CMK (cell line): Measurements from ENCODE around the gene HUWE1.

Experiments
- DNase-seq: peaks from one replicate; pipeline ENCODE4 v3.0.0-alpha.2; 2010; ENCODE audit warnings: low read depth

The HUWE1 gene

GRCh38 chrX:53684415-53685192 is 1.9 kb downstream of the HUWE1 start:
- no peak for DNase-seq

GRCh38 chrX:53683556-53684414 is 2.7 kb downstream of the HUWE1 start:
- DNase-seq = peak; percentile 95

- no peak for DNase-seq
These were observed 3.5 kb downstream of the HUWE1 start for GRCh38 chrX:53682885-53683555.

DNA sequence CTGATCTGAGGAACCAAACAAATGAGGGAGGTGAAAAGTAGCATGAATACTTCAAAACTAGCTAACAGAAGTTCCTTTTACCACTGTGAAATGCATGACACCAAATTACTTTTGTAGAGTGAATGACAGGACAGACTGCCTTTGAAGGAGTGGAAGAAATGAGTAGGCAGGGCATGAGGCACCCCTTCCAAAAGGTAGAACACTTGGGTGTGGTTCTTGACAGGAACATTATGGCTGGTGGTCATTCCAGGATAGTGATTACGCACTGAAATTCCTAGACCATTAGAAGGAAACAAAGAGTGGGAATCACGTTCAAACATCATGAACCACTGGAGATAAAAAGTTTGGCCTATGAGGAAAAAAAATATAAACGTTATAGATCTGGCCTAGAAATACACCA is 4.9 kb downstream of the HUWE1 start:
- no peak for DNase-seq

DNA sequence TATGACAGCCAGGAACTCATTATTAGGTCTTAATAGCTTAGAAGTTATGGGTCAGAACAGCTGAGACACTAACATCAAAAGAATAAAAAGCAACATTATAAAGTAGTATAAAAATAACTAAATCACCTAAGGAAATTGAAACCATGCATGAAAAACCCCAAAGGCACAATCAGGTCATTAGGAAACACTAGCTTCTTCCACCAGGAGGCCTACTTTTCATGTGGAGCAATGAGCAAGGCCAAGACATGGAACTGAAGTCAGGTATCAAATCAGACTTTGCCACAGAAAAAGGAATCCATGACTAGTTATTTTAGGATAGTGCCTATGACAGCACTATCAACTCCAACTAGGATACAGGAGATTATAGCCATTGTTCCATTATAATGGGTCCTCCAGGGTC is 7.9 kb downstream of the HUWE1 start:
- no peak for DNase-seq

DNA sequence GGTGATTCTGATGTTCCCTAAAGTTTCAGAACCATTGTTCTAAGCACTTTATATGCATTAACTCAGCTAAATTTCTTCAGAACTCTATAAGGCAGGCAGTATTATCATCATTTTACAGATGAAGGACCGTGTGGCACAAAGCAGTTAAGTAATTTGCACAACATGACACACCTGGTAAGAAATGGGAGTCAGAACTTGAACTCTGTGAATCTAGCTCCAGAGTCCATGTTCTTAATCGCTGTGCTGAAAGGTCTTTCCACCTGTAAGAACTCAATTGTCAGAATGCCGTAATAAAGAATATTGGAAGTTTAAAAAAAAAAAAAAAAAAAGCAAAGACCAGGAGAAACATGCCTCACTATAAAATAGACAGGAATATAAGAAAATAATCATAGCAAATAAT is 9.2 kb downstream of the HUWE1 start:
- no peak for DNase-seq

DNA sequence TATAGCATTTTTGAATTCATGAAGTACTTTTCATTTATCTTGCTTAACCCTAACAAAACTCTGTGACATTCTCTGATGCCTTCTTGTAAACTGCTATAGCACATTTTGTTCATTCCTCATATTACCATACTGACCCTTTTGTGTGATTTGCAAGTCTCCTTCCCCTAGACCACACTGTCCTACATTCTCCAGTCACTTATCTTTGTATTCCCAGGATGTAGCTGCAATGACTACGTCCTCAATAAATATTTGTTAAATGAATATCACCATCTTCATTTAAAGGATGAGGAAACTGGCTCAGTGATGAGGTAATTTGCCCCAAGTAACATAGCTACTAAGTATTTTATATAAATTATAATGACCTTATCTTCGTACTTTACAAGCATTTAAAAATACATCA is 11.9 kb downstream of the HUWE1 start:
- DNase-seq = no peak

GRCh38 chrX:53669258-53669657 is 17.3 kb downstream of the HUWE1 start:
- DNase-seq = no peak

DNA sequence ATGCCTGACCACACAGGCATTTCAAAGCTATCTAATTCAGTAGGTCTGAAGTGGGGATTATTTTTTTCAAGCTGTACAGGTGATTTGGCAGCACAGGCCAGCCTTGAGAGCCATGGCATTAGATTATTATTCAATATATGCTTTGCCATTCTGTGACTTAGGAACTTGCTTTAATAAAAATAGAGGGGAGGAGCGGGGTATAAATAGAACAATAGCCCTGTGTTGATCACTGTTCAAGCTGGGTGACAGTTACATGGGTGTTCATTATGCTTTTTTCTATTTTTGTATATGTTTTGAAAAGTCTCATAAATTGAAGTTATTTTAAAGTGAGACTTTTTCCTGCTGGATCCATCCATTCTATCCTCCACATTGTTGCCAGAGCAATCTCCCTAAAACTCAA is 20.3 kb downstream of the HUWE1 start:
- DNase-seq = no peak

GRCh38 chrX:53660004-53660403 is 26.5 kb downstream of the HUWE1 start:
- no peak for DNase-seq

DNA sequence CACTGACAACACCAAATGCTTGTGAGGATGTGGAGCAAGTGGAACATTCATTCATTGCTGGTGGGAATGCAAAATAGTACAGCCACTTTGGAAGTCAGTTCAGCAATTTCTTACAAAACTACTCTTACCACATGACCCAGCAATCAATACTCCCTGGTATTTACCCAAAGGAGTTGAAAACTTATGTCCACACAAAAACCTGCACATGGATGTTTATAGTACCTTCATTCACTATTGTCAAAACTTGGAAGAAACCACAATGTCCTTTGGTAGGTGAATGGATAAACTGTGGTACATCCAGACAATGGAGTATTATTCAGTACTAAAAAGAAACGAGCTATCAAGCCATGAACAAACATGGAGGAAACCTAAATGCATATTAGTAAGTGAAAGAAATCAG is 27.5 kb downstream of the HUWE1 start:
- DNase-seq = no peak

GRCh38 chrX:53656845-53657244 is 29.7 kb downstream of the HUWE1 start:
- no peak for DNase-seq

- DNase-seq = no peak
These were observed 32.1 kb downstream of the HUWE1 start for GRCh38 chrX:53654376-53654775.

DNA sequence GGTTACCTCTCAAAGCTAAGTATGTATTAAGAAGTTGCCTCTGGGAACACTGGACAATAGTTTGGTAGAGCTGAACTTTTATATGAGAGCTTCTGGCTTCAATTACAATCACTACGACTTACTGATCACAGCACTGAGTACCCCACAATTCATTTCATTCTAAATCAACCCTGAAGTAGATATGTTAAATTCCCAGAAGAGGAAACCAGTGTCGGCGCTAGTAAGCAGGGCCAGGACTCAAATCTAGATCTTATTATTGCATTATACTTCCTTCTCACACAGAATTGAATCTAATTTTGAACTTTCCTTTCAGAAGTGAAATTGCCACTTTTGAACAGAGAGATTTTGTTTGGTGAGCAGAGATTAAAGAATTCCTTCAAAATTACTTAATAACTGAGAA is 41.8 kb downstream of the HUWE1 start:
- no peak for DNase-seq

- DNase-seq = no peak
These were observed 44.2 kb downstream of the HUWE1 start for GRCh38 chrX:53642337-53642736.

DNA sequence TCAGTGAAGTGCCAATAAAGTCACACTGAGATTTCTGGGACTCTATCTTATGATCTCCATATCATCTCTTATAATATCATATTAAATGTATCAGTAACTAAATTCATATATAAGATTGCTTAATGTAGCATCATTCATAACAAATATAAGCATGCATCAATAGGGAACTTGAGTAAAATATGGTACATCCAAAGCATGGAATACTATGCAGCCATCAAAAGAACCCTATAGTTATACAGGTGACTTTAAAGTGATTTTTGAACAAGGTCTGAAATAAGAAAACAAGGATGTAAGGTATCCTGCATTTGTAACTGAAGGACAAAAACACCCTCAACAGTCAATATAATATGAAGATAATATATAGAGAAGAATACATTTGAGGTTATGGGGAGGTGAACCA is 47.3 kb downstream of the HUWE1 start:
- DNase-seq = no peak

GRCh38 chrX:53637479-53637878 is 49.0 kb downstream of the HUWE1 start:
- no peak for DNase-seq

DNA sequence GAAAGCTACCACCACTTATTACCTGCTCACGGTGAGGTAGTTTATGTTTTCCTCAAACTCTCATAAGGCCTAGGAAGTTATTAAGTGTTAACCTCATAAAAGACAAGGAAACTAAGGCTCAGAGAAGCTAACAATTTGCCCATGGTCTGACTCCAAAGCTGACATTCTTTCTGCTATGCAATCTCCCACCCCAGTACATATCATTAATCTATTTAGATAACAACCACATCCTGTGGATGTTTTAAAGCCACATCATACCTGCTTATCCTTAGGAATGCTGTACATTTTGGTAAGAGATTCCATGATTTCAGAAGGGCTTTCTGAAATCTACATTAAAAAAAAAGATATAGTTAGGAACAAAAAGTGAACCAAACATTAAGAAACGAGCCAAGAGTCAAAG is 55.4 kb downstream of the HUWE1 start:
- no peak for DNase-seq

GRCh38 chrX:53630261-53630660 is 56.3 kb downstream of the HUWE1 start:
- DNase-seq = no peak

DNA sequence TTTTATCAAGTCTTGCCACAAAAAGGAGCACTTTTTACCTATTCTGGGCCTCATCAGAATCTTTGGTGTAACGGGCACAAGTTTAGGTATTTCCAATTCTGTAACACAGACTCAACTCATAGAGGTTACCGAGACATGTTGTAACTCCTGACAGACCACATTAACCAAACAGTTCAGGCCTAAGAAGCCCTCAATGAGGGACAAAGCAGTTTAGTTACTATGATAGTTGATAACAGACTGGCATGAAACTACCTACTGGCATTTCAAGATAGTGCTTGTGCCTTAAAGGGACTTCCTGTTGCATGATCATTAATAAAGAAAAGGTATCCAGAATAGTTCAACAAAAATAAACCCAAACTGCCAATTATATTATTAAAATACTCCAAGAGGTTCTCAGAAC is 64.1 kb downstream of the HUWE1 start:
- no peak for DNase-seq

- no peak for DNase-seq
These were observed 65.0 kb downstream of the HUWE1 start for GRCh38 chrX:53621418-53621986.

DNA sequence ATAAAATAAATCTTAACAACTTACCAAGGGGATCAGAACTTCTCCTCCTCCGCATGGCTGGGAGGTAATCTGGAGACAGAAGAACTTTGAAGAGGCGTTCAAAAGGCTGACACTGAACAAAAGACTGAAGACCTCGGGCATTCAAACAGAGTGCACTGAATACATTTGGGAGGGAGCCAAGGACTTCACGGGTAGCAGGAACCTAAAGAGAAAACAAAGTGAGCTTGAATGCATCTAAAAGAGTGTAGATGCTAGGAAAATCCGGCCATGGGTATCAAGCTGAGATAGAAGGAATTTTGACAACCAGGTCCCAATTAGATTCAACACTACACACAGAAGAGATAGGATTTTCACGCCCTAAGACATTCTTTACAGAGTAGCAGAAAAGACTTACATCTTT is 69.6 kb downstream of the HUWE1 start:
- DNase-seq = no peak

GRCh38 chrX:53606456-53606855 is 80.1 kb downstream of the HUWE1 start:
- no peak for DNase-seq
